Endothelial cell of umbilical vein (primary cell): Measurements from ENCODE around the gene ARPIN.

Experiments
- CTCF ChIP-seq, 2 donors: IDR thresholded peaks; 1 replicate in 1 of 2; 2 replicates in 1 of 2; pipeline ENCODE4 v1.5.1; 2011; ENCODE audit warnings: low read length in 2 of 2, mild to moderate bottlenecking in 2 of 2, moderate library complexity in 2 of 2, control low read depth in 1 of 2, inconsistent platforms in 1 of 2, low read depth in 1 of 2; ENCODE audit not compliant: insufficient read depth in 1 of 2; ENCODE audit errors: extremely low read depth in 1 of 2
- EZH2 ChIP-seq: IDR thresholded peaks from 2 replicates; pipeline ENCODE4 v1.6.1; 2012; ENCODE audit warnings: borderline replicate concordance, low read depth, mild to moderate bottlenecking, moderate library complexity, low read length, inconsistent platforms; ENCODE audit not compliant: severe bottlenecking
- MAX ChIP-seq: IDR thresholded peaks from 2 replicates; pipeline ENCODE4 v1.6.1; 2011; ENCODE audit not compliant: insufficient read depth, insufficient read length

- TF ChIP-seq MAX = no peak
- TF ChIP-seq EZH2 = no peak
- no peak for TF ChIP-seq CTCF (IDR thresholded peaks at IDR 0.05; ENCODE audit: extremely low read depth in 1 of 2, insufficient read depth in 1 of 2, low read depth in 1 of 2, low read length in 2 of 2)
Observed at GRCh38 chr15:89883518-89883917, 29.2 kb downstream of the ARPIN start.
